GM12872 (cell line): ENCODE results near the gene ZNF518A.

Experiments used
- TF ChIP-seq, protein P1 (sequence below): IDR thresholded peaks from 3 replicates; pipeline ENCODE4 v1.5.1; 2011; ENCODE audit warnings: low read depth, mild to moderate bottlenecking, low read length, moderate library complexity; ENCODE audit not compliant: insufficient read depth

ZNF518A gene

GRCh38 chr10:96092999-96093767 lies 36.9 kb upstream of the ZNF518A start:
- TF ChIP-seq, protein P1, sequence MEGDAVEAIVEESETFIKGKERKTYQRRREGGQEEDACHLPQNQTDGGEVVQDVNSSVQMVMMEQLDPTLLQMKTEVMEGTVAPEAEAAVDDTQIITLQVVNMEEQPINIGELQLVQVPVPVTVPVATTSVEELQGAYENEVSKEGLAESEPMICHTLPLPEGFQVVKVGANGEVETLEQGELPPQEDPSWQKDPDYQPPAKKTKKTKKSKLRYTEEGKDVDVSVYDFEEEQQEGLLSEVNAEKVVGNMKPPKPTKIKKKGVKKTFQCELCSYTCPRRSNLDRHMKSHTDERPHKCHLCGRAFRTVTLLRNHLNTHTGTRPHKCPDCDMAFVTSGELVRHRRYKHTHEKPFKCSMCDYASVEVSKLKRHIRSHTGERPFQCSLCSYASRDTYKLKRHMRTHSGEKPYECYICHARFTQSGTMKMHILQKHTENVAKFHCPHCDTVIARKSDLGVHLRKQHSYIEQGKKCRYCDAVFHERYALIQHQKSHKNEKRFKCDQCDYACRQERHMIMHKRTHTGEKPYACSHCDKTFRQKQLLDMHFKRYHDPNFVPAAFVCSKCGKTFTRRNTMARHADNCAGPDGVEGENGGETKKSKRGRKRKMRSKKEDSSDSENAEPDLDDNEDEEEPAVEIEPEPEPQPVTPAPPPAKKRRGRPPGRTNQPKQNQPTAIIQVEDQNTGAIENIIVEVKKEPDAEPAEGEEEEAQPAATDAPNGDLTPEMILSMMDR: no peak

- TF ChIP-seq, protein P1: no peak
These were observed 36.1 kb upstream of the ZNF518A start for GRCh38 chr10:96093948-96094347.

DNA sequence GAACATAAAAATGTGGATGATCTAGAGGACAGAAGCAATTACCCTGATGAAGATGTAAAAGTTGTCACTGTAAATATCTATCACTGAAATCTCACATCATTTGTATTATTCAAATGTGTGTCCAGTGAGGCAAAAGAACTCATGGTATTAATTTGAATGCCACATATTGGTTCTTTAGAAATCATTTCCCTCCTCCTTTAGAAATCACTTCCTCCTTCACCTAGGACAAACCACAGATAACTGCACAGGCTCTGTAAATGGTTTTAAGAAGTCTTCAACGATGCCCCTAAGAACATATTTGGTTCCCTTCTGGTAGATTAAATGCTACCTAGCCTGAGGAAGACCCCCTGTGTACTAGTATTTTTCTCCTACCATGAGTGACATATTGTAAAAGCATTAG lies 33.1 kb upstream of the ZNF518A start:
- TF ChIP-seq, protein P1: no peak

GRCh38 chr10:96097865-96098264 lies 32.2 kb upstream of the ZNF518A start:
- TF ChIP-seq, protein P1: no peak

- TF ChIP-seq, protein P1: no peak
These were observed 22.5 kb upstream of the ZNF518A start for GRCh38 chr10:96107623-96108038.

DNA sequence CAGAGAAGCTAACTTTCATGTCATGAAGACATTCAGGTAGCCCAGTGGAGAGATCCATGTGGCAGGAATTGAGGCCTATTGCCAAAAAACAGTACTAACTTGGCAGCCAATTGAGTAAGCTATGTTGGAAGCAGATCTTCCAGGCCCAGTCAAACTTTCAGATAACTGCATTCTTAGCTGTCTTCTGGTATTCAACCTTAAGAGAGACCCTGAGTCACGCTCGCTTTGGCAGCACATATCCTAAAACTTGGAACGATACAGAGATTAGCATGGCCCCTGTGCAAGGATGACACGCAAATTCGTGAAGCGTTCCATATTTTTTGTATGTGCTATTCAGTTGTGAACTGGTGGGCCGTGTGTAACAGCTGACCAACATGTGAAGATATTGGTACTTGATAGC lies 17.6 kb upstream of the ZNF518A start:
- TF ChIP-seq, protein P1: no peak

GRCh38 chr10:96118604-96119450 lies 11.3 kb upstream of the ZNF518A start:
- TF ChIP-seq, protein P1: no peak
